22Rv1 (cell line): Measurements from ENCODE around the gene GATA2.

Experiments used
- CTCF ChIP-seq: fragments of 450-650 bp; IDR thresholded peaks from 2 replicates; pipeline ENCODE4 v1.5.1; 2017; ENCODE audit warnings: mild to moderate bottlenecking
- ZFX ChIP-seq: fragments of 450-650 bp; IDR thresholded peaks from 2 replicates; pipeline ENCODE4 v1.6.1; 2017; ENCODE audit warnings: antibody characterized with exemption, borderline replicate concordance

- TF ChIP-seq CTCF: no peak
- TF ChIP-seq ZFX: no peak
Observed at GRCh38 chr3:128442949-128443348, 50.1 kb downstream of the GATA2 start.
